GM18868 (cell line): ENCODE results near the gene ZXDC.

Experiments used
- ATAC-seq: cut with Tn5 transposase; IDR thresholded peaks from one replicate; pipeline ENCODE4 v1.9.1; 2021; ENCODE audit warnings: mild to moderate bottlenecking, moderate library complexity; ENCODE audit not compliant: unreplicated experiment

Gene ZXDC

DNA sequence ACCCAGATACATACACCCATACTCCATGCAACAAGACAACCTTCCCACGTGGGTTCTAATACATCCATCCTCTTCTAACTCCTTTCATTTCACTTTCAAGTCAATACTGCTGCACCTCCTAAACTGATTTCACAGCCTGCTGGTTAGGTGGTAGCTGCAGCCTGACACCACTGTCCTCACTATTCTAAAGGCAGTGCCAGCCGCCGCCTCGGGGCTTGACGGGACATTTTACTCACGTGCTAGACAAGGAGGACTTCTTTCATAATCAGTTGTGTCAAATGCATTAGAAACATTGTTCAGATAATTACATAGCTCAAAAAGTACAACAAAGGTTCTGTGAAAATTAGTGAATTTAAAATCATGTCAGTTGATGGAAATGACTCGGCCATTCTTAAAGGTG, 35.6 kb upstream of the ZXDC start:
- ATAC-seq: no peak

DNA sequence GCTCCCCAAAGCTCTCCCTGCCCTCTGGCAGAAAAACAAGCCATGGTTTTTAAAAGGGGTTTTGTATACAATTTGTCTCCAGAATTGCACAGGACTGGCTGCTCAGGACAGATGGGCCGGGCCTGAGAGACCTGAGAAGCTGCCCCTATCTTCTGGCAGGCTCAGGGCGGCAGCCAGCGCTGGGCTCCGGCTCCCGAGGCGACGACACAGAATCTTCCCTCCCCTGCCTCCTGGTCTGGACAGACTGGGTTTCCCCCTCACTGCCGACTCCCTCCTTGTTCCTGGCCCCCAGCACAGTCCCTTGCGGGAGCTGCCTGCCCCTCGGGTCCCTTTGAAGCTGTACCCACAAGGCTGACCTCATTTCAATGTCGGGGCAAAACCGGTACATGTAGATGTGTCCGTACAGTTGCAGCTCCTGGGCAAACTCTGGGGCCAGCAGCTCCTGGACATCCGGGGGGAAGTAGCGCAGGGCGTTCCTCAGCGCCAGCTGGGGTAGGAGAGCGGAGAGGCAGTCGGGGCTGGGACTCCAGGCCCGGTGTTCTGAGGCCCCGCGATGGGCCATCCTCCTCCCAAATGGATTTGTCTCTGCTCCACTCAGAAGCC, 34.7 kb upstream of the ZXDC start:
- no peak for ATAC-seq

- ATAC-seq: no peak
Observed at GRCh38 chr3:126509597-126510307, 34.1 kb upstream of the ZXDC start.

DNA sequence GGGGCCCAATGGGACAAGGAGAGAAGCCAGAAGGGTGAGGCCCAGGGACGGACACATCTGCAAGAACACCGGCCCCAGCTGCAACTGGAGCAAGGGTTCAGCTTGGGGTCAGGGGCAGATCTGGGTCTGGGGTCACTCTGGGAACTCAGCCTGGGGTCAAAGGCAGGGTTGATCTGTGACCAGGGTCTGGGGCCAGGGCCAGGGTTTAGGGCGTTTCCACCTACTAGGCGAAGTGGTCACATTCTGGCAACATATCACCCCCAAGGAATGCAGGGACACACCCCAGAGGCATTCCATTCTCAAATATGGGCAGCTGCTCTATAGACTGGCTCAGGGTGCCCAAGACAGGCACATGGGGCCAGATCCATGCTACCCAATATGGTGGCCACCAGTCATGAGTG, 32.9 kb upstream of the ZXDC start:
- no peak for ATAC-seq

GRCh38 chr3:126507886-126508285, 32.2 kb upstream of the ZXDC start:
- no peak for ATAC-seq

- ATAC-seq: no peak
Observed at GRCh38 chr3:126503701-126504100, 28.0 kb upstream of the ZXDC start.

DNA sequence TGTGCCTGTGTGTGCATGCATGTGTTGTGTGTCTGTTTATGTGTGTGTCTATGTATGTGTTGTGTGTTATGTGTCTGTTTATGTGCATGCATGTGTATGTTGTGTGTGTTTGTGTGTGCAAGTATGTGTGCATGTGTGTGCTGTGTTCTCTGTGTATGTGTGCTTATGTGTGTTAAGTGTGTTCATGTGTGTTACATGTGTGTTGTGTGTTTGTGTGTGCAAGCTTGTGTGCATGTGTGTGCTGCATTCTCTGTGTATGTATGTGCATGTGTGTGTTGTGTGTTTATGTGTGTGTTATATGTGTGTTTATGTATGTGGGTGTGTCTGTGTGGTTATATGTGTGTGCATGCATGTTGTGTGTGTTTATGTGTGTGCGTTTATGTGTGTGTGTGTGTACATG, 27.0 kb upstream of the ZXDC start:
- no peak for ATAC-seq

DNA sequence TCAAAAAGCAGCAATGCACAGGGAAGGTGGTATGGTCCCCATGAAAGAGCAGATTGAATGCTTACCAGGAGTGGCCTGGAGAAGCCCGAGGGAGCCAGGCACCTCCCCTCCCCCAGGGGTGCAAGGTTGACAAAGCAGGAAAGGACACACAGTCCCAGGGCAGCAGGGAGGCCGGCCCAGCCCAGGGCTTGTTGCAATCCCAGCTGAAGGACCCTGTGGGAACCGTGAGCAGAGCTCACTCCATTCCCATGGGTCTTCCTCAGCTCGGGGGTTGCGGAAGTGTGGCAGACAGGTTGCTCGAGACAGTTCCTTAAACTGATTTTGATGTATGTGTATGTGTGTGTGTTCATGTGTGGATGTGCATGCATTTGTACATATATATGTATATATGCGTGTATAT, 26.0 kb upstream of the ZXDC start:
- no peak for ATAC-seq

GRCh38 chr3:126501054-126501453, 25.4 kb upstream of the ZXDC start:
- ATAC-seq: no peak

DNA sequence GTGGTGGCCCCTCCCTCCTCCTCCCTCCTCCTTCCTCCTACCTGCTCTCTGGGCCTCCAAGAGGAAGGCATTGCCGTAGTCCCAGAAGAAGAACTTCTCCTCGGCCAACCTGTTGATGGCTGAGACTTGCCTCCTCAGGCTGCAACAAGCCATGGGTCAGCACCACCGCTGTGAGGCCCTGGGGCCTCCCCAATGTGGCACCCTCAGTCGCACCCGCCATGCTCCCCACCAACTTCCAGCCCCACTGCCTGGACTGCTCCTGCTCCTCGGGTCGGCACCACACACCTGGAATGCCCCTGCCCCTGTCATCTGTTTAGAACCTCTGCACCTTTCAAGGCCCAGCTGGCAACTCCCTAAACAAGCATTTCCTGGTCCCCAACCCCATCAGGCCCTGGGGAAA, 24.3 kb upstream of the ZXDC start:
- no peak for ATAC-seq

GRCh38 chr3:126499401-126499800, 23.7 kb upstream of the ZXDC start:
- no peak for ATAC-seq

DNA sequence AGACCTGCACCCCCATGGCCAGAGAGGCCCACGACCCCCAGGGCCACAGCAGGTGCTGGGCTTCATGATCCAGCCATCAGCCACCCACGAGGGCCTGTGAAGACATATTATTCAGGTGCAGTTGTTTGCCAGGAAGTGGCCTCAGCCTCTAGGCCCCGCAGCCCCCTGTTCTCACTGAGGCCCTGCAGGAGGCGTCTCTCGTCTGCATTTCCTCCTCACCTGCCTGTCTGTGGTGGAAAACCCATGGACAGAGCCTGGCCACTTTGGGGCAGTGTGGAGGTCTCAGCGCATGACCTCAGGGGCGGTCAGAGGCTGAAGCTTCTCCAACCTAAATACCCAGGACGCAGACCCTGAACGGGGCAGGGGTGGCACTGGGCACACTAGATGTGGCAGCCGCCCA, 23.2 kb upstream of the ZXDC start:
- no peak for ATAC-seq

- no peak for ATAC-seq
Observed at GRCh38 chr3:126498461-126498860, 22.8 kb upstream of the ZXDC start.

GRCh38 chr3:126497956-126498355, 22.3 kb upstream of the ZXDC start:
- ATAC-seq: no peak

GRCh38 chr3:126496894-126497850, 21.5 kb upstream of the ZXDC start:
- ATAC-seq: no peak

GRCh38 chr3:126495786-126496185, 20.1 kb upstream of the ZXDC start:
- ATAC-seq: no peak

DNA sequence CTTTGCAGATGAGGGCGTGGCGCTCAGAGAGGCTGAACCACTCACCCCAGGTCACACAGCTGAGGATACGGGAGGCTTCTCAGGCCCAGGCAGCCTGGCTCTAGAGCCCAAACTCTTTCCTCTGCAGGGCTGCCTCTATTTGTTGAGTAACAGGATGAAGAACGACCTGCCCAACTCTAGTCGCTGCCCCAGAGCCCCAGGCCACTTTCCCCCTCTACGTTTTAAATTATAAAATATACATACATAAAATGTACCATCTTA, 19.2 kb upstream of the ZXDC start:
- no peak for ATAC-seq

DNA sequence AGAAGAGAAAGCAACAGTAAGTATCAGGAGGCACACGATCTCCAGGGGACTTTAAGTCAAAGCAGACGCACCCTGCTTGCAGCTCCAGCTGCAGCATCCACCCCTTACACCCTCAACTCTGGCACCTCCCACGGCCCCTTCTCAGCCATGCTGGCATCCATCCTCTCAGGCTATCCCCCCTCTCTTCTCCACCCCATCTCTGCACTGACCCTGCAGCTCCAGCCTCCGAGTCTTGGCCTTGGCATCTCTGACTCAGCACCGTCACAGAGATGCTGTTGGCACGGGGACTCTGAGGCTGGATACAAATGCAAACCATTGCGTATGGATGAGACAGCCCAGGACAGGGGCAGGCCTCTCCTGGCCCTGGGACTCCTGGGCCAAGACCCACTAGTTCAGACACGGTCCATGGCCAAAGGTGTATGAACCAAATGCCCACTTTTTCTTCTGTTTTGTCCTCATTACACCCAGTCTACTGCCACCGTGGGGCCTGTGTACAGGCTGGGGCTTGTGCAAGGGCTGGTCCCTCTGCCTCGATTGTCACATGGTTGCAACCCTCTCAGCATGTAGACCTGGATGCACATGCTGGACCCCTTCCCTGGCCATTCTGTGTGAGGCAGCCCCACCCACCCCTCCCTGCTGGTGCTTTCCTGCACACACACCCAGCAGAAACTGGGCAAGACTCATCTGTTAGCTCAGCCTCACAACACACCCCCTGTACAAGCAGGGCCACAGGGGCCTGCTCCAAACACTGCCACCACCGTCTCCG, 18.7 kb upstream of the ZXDC start:
- ATAC-seq: no peak

- ATAC-seq: no peak
Observed at GRCh38 chr3:126493739-126494138, 18.0 kb upstream of the ZXDC start.

GRCh38 chr3:126493051-126493450, 17.4 kb upstream of the ZXDC start:
- no peak for ATAC-seq

DNA sequence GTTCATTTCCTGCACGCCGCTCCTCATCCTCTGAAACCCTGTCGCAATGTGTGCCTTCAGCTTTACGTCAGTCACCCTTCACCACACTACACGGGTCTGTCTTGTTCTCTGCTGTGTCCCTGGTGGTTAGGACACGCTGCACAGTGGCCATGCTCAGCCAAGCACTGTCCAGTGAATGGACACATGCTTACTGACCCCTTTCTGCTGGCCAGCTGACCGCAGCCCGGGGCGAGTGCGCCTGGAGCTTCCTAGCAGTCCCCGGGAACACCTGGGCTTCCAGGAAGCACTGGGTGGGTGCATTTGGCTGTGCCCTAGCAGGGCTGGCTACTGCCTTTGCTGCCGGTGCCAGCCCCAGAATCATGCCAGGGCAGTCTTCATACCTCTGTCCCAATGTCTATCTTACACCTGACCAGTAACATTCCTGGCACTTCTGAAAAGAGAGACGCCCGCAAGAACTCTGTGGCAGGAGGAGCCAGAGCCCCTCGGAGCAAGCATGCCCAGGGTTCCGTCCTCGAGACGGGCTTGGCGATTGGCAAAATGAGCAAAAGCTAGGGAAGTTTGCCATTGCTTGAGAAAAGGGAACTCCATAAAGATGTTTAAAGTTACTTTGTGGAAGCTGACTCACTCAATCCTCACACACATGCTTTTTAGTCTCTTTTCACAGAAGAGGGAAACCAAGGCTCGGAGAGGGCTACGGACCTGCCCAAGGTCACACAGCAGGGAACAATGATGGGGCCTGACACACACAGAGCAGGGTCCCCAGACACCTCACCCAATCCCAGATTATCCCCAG, 15.7 kb upstream of the ZXDC start:
- no peak for ATAC-seq
